ENCODE measurements around the gene TRAK1.
A peak's percentile ranks its signal among the peaks of the same experiment; 100 is the strongest.

Gene TRAK1

DNA sequence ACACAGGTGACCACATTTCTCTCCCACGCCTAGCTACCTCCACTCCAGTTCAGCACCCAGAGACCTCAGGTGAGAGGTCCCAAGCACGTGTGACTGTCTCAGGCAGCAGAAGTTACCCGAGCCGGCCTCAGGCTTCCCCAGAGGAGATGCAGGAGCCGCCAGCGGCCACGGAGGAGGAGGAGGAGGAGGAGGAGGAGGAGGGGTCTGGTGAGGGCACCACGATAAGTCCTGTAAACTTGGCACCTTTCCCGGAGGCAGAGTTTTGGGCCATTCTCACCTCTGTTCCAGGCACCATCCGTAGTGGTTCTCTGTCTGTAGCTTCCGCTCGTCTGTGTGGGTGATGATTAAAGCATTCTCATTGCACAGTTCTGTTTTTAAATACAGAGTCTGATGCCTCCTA, 118.8 kb downstream of the TRAK1 start:
- DNase-seq (ENCODE audit: low spot score) = no peak
- in situ Hi-C loops (cut with MboI; ENCODE audit: low pct_unique_long_range_greater_than_20kb, low sequenced_read_pairs, unreplicated experiment) = no loop called here
- TF ChIP-seq, protein P1, sequence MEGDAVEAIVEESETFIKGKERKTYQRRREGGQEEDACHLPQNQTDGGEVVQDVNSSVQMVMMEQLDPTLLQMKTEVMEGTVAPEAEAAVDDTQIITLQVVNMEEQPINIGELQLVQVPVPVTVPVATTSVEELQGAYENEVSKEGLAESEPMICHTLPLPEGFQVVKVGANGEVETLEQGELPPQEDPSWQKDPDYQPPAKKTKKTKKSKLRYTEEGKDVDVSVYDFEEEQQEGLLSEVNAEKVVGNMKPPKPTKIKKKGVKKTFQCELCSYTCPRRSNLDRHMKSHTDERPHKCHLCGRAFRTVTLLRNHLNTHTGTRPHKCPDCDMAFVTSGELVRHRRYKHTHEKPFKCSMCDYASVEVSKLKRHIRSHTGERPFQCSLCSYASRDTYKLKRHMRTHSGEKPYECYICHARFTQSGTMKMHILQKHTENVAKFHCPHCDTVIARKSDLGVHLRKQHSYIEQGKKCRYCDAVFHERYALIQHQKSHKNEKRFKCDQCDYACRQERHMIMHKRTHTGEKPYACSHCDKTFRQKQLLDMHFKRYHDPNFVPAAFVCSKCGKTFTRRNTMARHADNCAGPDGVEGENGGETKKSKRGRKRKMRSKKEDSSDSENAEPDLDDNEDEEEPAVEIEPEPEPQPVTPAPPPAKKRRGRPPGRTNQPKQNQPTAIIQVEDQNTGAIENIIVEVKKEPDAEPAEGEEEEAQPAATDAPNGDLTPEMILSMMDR (IDR thresholded peaks at IDR 0.05; ENCODE audit: extremely low read depth, insufficient read depth, missing control alignments) = no peak

- TF ChIP-seq, protein P1 (IDR thresholded peaks at IDR 0.05; ENCODE audit: extremely low read depth, insufficient read depth, missing control alignments) = no peak
- DNase-seq (ENCODE audit: low spot score) = no peak
- in situ Hi-C loops (cut with MboI; ENCODE audit: low pct_unique_long_range_greater_than_20kb, low sequenced_read_pairs, unreplicated experiment) = no loop called here
These were observed 119.6 kb downstream of the TRAK1 start for GRCh38 chr3:42210726-42211125.

GRCh38 chr3:42213417-42213816, 122.3 kb downstream of the TRAK1 start:
- TF ChIP-seq, protein P1 (IDR thresholded peaks at IDR 0.05; ENCODE audit: extremely low read depth, insufficient read depth, missing control alignments) = no peak
- DNase-seq (ENCODE audit: low spot score) = no peak
- in situ Hi-C loops (cut with MboI; ENCODE audit: low pct_unique_long_range_greater_than_20kb, low sequenced_read_pairs, unreplicated experiment) = no loop called here

DNA sequence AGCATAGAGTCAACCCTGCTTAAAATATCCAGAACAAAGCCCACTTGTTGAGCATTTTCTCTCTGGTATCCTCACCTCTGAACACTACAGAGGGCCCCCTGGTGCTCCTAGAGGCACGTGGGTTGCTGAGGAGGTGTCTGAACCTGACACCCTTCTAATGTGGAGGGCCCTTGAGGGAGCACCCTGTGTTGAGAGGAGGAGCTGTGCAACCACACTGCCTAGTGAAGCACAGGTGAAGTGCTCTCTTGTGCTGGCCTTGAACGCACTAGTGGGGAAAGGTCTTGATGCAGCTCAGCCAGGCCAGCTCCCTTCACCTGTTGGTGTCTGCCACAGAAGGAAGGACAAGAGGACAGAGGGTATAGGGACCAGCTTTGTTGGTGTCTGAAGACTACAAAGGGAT, 122.9 kb downstream of the TRAK1 start:
- TF ChIP-seq, protein P1 (IDR thresholded peaks at IDR 0.05; ENCODE audit: extremely low read depth, insufficient read depth, missing control alignments) = no peak
- DNase-seq (ENCODE audit: low spot score) = no peak
- in situ Hi-C loops (cut with MboI; ENCODE audit: low pct_unique_long_range_greater_than_20kb, low sequenced_read_pairs, unreplicated experiment) = no loop called here

GRCh38 chr3:42214565-42215283, 123.6 kb downstream of the TRAK1 start:
- peak; percentile 69 for DNase-seq (ENCODE audit: low spot score)
- in situ Hi-C loops (cut with MboI; ENCODE audit: low pct_unique_long_range_greater_than_20kb, low sequenced_read_pairs, unreplicated experiment) = no loop called here
- TF ChIP-seq, protein P1 (IDR thresholded peaks at IDR 0.05; ENCODE audit: extremely low read depth, insufficient read depth, missing control alignments) = no peak

- TF ChIP-seq, protein P1 (IDR thresholded peaks at IDR 0.05; ENCODE audit: extremely low read depth, insufficient read depth, missing control alignments) = no peak
- DNase-seq (ENCODE audit: low spot score) = no peak
- in situ Hi-C loops (cut with MboI; ENCODE audit: low pct_unique_long_range_greater_than_20kb, low sequenced_read_pairs, unreplicated experiment) = no loop called here
These were observed 125.1 kb downstream of the TRAK1 start for GRCh38 chr3:42216302-42216701.
